ENCODE measurements around the gene ZG16B. TPM values are rescaled to one million over a fixed set of nuclear protein-coding genes. Genes with fewer than 3 reads are reported as not detected.
A peak's percentile ranks its signal among the peaks of the same experiment; 100 is the strongest.

Gene ZG16B
- total RNA-seq, 1 experiment from 2014 or later, result not detected

GRCh38 chr16:2867987-2868789, 38.1 kb downstream of the ZG16B start:
- H2BK20ac ChIP-seq (ENCODE audit: low read depth, low read length, poor library complexity, severe bottlenecking), result no peak overlapping the region
- H3K4me2 ChIP-seq (ENCODE audit: insufficient read depth, insufficient read length, low read length), result peak overlapping the region; percentile 48
- Mint-ChIP-seq H3K4me3 (peak overlapping the region; percentile 79 to 83), H3K9me3 (no peaks in the 10 kb centered on the region), H3K36me3 (ENCODE audit: insufficient read depth in 1 of 3, low read depth in 3 of 3) (no peaks in the 10 kb centered on the region; a peak in 1 of 7 replicates), H3K27ac (peak overlapping the region; percentile 68 to 95 (median 79); a peak in 5 of 7 replicates), H3K27me3 (ENCODE audit: low read depth) (peaks cover 73% of the 10 kb centered on the region), H3K4me1 (0 out of 4 replicates have a peak, but pooled peaks cover 0 to 3% of the 10 kb centered on the region in 2 experiments)
- peaks cover 2% of the 10 kb centered on the region for H3K23me2 ChIP-seq (ENCODE audit: insufficient read length, low read depth, low read length, poor library complexity, severe bottlenecking)
- H3K9me3 ChIP-seq (ENCODE audit: control insufficient read depth, low read depth, low read length), result no peaks in the 10 kb centered on the region
- H4K5ac ChIP-seq (ENCODE audit: insufficient read length, low read depth, low read length), result no peak overlapping the region
- H3K4ac ChIP-seq (ENCODE audit: low read depth, low read length), result no peak overlapping the region
- TF ChIP-seq CTCF (conservative IDR thresholded peaks at IDR 0.05), result peak; percentile 99
- H2BK12ac ChIP-seq (ENCODE audit: insufficient read length, low read depth, low read length), result no peak overlapping the region
- H4K91ac ChIP-seq (ENCODE audit: insufficient read length, low read depth, low read length), result no peak overlapping the region
- peak overlapping the region; percentile 77; the same call in 1 of the 2 replicates for H3K14ac ChIP-seq (ENCODE audit: insufficient read depth, low read length)
- H3K79me2 ChIP-seq (ENCODE audit: insufficient read depth, low read length), result no peaks in the 10 kb centered on the region
- H2AFZ ChIP-seq (ENCODE audit: low read length), result no peak overlapping the region
- no peak overlapping the region for H2BK15ac ChIP-seq (ENCODE audit: low read depth, low read length)
- H3K4me1 ChIP-seq (ENCODE audit: insufficient read depth, low read length), result no peaks in the 10 kb centered on the region
- H3K27ac ChIP-seq (ENCODE audit: insufficient read length, low read depth, low read length), result no peak overlapping the region
- H3K18ac ChIP-seq (ENCODE audit: insufficient read length, low read depth, low read length), result peak overlapping the region; percentile 85
- H2BK5ac ChIP-seq (ENCODE audit: insufficient read length, low read length), result no peak overlapping the region
- H4K20me1 ChIP-seq (ENCODE audit: control insufficient read depth, insufficient read depth, insufficient read length), result no peaks in the 10 kb centered on the region
- H3T11ph ChIP-seq (ENCODE audit: low read length), result no peak overlapping the region
- H3K79me1 ChIP-seq (ENCODE audit: insufficient read depth, low read depth, low read length, poor library complexity, severe bottlenecking), result no peaks in the 10 kb centered on the region
- no peak overlapping the region for H4K8ac ChIP-seq (replicated peaks; ENCODE audit: insufficient read length, low read depth, low read length)
- H3K27me3 ChIP-seq (ENCODE audit: insufficient read depth, low read length), result peaks cover 3% of the 10 kb centered on the region; the same call in 1 of the 2 replicates
- no peak overlapping the region for H2BK120ac ChIP-seq (ENCODE audit: low read depth, low read length, poor library complexity, severe bottlenecking)
- H3K23ac ChIP-seq (ENCODE audit: insufficient read length, low read depth, low read length), result no peak overlapping the region
- no CpG with 5 or more reads among the region's 45 CpGs for WGBS (ENCODE audit: extremely low coverage, insufficient read length, low lambda C conversion rate)
- no peak overlapping the region for H3K56ac ChIP-seq (ENCODE audit: insufficient read length, low read depth, low read length)
- no peak overlapping the region for H2AK5ac ChIP-seq (ENCODE audit: insufficient read length, low read length)
- peak; percentile 95 for DNase-seq
- no peak overlapping the region for H3K9ac ChIP-seq (ENCODE audit: extremely low read depth, insufficient read length, low read length)

Data from H9 (cell line).